Right lobe of liver (tissue), 6 donors: ENCODE measurements around the gene PPARA. TPM values are rescaled to one million over a fixed set of nuclear protein-coding genes. Genes with fewer than 3 reads are reported as not detected.

ENCODE experiments used
- ATAC-seq, 4 donors: fragments of 200-7000 bp; cut with Tn5 transposase; one replicate each; pipeline ENCODE4 v1.9.1; 2020; ENCODE audit warnings: mild to moderate bottlenecking in 4 of 4, moderate library complexity in 4 of 4
- DNase-seq, 3 donors: peaks; one replicate each; pipeline ENCODE4 v3.0.0-alpha.2; 2020
- H3K27ac ChIP-seq, 3 donors: fragments of 200-600 bp; one replicate each; pipeline ENCODE4 v1.8.0; 2022
- H3K27me3 ChIP-seq, 2 donors: fragments of 200-600 bp; one replicate each; pipeline ENCODE4 v1.8.0; 2022
- H3K36me3 ChIP-seq, 4 donors: fragments of 200-600 bp; sonication (generic) in 1 of 4; one replicate each; pipeline versions ENCODE4 v1.5.1 to v1.8.0; 2017 to 2022; ENCODE audit warnings: control low read depth in 1 of 4
- H3K4me1 ChIP-seq, 4 donors: fragments of 200-600 bp; sonication (generic) in 1 of 4; one replicate each; pipeline versions ENCODE4 v1.5.1 to v1.8.0; 2017 to 2022; ENCODE audit warnings: control low read depth in 1 of 4
- H3K4me3 ChIP-seq, 3 donors: fragments of 200-600 bp; one replicate each; pipeline ENCODE4 v1.8.0; 2022
- H3K9me3 ChIP-seq, 4 donors: fragments of 200-600 bp; sonication (generic) in 1 of 4; one replicate each; pipeline versions ENCODE4 v1.5.1 to v1.8.0; 2017 to 2022; ENCODE audit warnings: control low read depth in 1 of 4
- CTCF ChIP-seq, 4 donors: fragments of 200-600 bp in 3 of 4; fragments of 450-650 bp in 1 of 4; IDR thresholded peaks; one replicate each; pipeline versions ENCODE4 v1.5.1 to v1.8.0; 2016 to 2022; ENCODE audit warnings: antibody characterized with exemption in 4 of 4, mild to moderate bottlenecking in 2 of 4
- POLR2A ChIP-seq: fragments of 450-650 bp; IDR thresholded peaks from one replicate; pipeline ENCODE4 v1.6.1; 2017; ENCODE audit warnings: antibody characterized with exemption, mild to moderate bottlenecking
- WGBS: methylation state at CpG from one replicate; pipeline ENCODE4 v1.1.6; 2018; ENCODE audit warnings: low coverage, low lambda C conversion rate; ENCODE audit not compliant: insufficient coverage; ENCODE audit errors: missing lambda C conversion rate; 5-methylcytosine and 5-hydroxymethylcytosine counted together
- intact Hi-C, 2 donors: fragments of 100-400 bp; cut with DNase I; formaldehyde crosslinking; loops; one replicate each; pipeline versions ENCODE4 v1.11.2 to v1.14.1; 2022
- total RNA-seq, 6 experiments: library from RNA; depleted of rRNA in 2 of 6; stranded (reverse); fragments of >200 nt in 2 of 6; fragmentation: NEBNext Ultra II Directional in 3 of 6; extraction: Animal tissue kit (Norgen Biotek cat#: 25700) in 3 of 6; gene quantifications; one replicate each; pipeline versions ENCODE4 v1.1.0 to v1.2.4, GENCODE V29; 2016 to 2023
- donor health status: DM: no; HTN: yes; CAD: no.
- donor health status: DM: no; HTN: no; CAD: no.
- donor health status: DM: no; HTN: no; CAD: no.
- donor health status: DM: no; HTN: yes; CAD: no.
- donor health status: DM: no; HTN: yes; CAD: no.

Gene PPARA
- total RNA-seq, 6 experiments from 2014 or later: 64.4 to 152 (median 95.1) TPM

GRCh38 chr22:46109474-46110003 lies 40.8 kb upstream of the PPARA start:
- Histone ChIP-seq H3K4me1 (peaks cover 0 to 59% (median 29%) of the 10 kb centered on the region in 4 donors), H3K27ac (peak overlapping the region in 1 of 3 donors; percentile 15), H3K27me3 (no peaks in the 10 kb centered on the region), H3K36me3 (peaks cover 0 to 37% (median 13%) of the 10 kb centered on the region in 4 donors), H3K9me3 (no peaks in the 10 kb centered on the region), H3K4me3 (no peak overlapping the region)
- intact Hi-C loops: loop anchor here in 1 of 2 donors (5.0 kb wide), 1 partner anchor 102 kb away; no protein-coding TSS in a partner anchor
- WGBS: 33% methylated on average over 1 of the region's 13 CpGs
- no peak for DNase-seq
- TF ChIP-seq POLR2A: no peak
- TF ChIP-seq CTCF (IDR thresholded peaks at IDR 0.05): no peak
- no peak for ATAC-seq

GRCh38 chr22:46110215-46110614 lies 40.1 kb upstream of the PPARA start:
- Histone ChIP-seq H3K4me1 (peaks cover 0 to 52% (median 24%) of the 10 kb centered on the region in 4 donors), H3K9me3 (no peaks in the 10 kb centered on the region), H3K27me3 (no peaks in the 10 kb centered on the region), H3K36me3 (peaks cover 0 to 37% (median 13%) of the 10 kb centered on the region in 4 donors), H3K27ac (no peak overlapping the region), H3K4me3 (no peak overlapping the region)
- intact Hi-C loops: loop anchor here in 1 of 2 donors (5.0 kb wide), 1 partner anchor 103 kb away; no protein-coding TSS in a partner anchor
- DNase-seq: no peak
- no CpG with 5 or more reads among the region's 9 CpGs for WGBS
- no peak for TF ChIP-seq CTCF (IDR thresholded peaks at IDR 0.05)
- no peak for TF ChIP-seq POLR2A
- no peak for ATAC-seq

- no peaks in the 10 kb centered on the region for H3K27me3 ChIP-seq
- DNase-seq: no peak
- TF ChIP-seq POLR2A (no peak), CTCF (IDR thresholded peaks at IDR 0.05) (no peak)
- no peak overlapping the region for H3K4me3 ChIP-seq
- peaks cover 0 to 48% (median 20%) of the 10 kb centered on the region in 4 donors for H3K4me1 ChIP-seq
- intact Hi-C loops: loop anchor here in 1 of 2 donors (5.0 kb wide), 1 partner anchor 104 kb away; no protein-coding TSS in a partner anchor
- no peaks in the 10 kb centered on the region for H3K9me3 ChIP-seq
- peaks cover 0 to 37% (median 13%) of the 10 kb centered on the region in 4 donors for H3K36me3 ChIP-seq
- no peak overlapping the region for H3K27ac ChIP-seq
- ATAC-seq: no peak
- WGBS: 55% methylated on average over 3 of the region's 20 CpGs
Observed at GRCh38 chr22:46111645-46112306, 38.5 kb upstream of the PPARA start.

- no peak overlapping the region for H3K27ac ChIP-seq
- peaks cover 0 to 43% (median 16%) of the 10 kb centered on the region in 4 donors for H3K4me1 ChIP-seq
- ATAC-seq (no peak), DNase-seq (no peak)
- TF ChIP-seq POLR2A (no peak), CTCF (IDR thresholded peaks at IDR 0.05) (no peak)
- H3K36me3 ChIP-seq: peaks cover 0 to 37% (median 13%) of the 10 kb centered on the region in 4 donors
- no peak overlapping the region for H3K4me3 ChIP-seq
- no peaks in the 10 kb centered on the region for H3K27me3 ChIP-seq
- WGBS: 65% methylated on average over 7 of the region's 20 CpGs
- no peaks in the 10 kb centered on the region for H3K9me3 ChIP-seq
- intact Hi-C loops: loop anchor here in 1 of 2 donors (5.0 kb wide), 1 partner anchor 105 kb away; no protein-coding TSS in a partner anchor
Observed at GRCh38 chr22:46112405-46112804, 37.9 kb upstream of the PPARA start.
